Uterus (tissue), 4 donors: ENCODE measurements around the gene SYDE2. TPM values are rescaled to one million over a fixed set of nuclear protein-coding genes. Genes with fewer than 3 reads are reported as not detected.

Experiments used
- DNase-seq, 2 donors: peaks; one replicate each; pipeline ENCODE4 v3.0.0-alpha.2; 2019 to 2020
- H3K27ac ChIP-seq, 2 donors: fragments of 200-600 bp; sonication (generic); 1 replicate in 1 of 2; 2 replicates in 1 of 2; pipeline ENCODE4 v1.5.1; 2016 to 2018
- H3K27me3 ChIP-seq, 2 donors: fragments of 200-600 bp; sonication (generic); one replicate each; pipeline ENCODE4 v1.5.1; 2018 to 2019; ENCODE audit warnings: control low read depth in 1 of 2
- H3K36me3 ChIP-seq, 2 donors: fragments of 200-600 bp; sonication (generic); one replicate each; pipeline ENCODE4 v1.5.1; 2019; ENCODE audit warnings: control low read depth in 1 of 2
- H3K4me1 ChIP-seq, 2 donors: fragments of 200-600 bp; sonication (generic); one replicate each; pipeline ENCODE4 v1.5.1; 2018 to 2019; ENCODE audit warnings: control low read depth in 1 of 2
- H3K4me3 ChIP-seq, 2 donors: fragments of 200-600 bp; sonication (generic); 1 replicate in 1 of 2; 2 replicates in 1 of 2; pipeline ENCODE4 v1.5.1; 2018 to 2019; ENCODE audit warnings: mild to moderate bottlenecking in 1 of 2
- H3K9me3 ChIP-seq, 2 donors: fragments of 200-600 bp; sonication (generic); one replicate each; pipeline ENCODE4 v1.5.1; 2019; ENCODE audit warnings: control low read depth in 1 of 2
- POLR2A ChIP-seq, 2 donors: fragments of 450-650 bp; IDR thresholded peaks; one replicate each; pipeline ENCODE4 v1.6.1; 2016; ENCODE audit warnings: antibody characterized with exemption in 2 of 2, mild to moderate bottlenecking in 1 of 2, moderate library complexity in 1 of 2
- intact Hi-C: fragments of 100-400 bp; cut with DNase I; formaldehyde crosslinking; loops from one replicate; pipeline ENCODE4 v1.15.1; 2023; ENCODE audit warnings: low total_unique reads
- total RNA-seq, 4 donors: library from RNA; depleted of rRNA in 3 of 4; stranded (reverse); fragments of >200 nt in 3 of 4; gene quantifications; one replicate each; pipeline versions ENCODE4 v1.1.0 to v1.2.4, GENCODE V29; 2014 to 2023
- TF ChIP-seq, protein P1 (sequence below), 4 experiments: fragments of 200-600 bp in 2 of 4; fragments of 450-650 bp in 2 of 4; sonication (generic) in 2 of 4; IDR thresholded peaks; one replicate each; pipeline ENCODE4 v1.5.1; 2016 to 2019; ENCODE audit warnings: antibody characterized with exemption in 4 of 4, mild to moderate bottlenecking in 2 of 4, moderate library complexity in 1 of 4
- donor health status: DM: yes; HTN: yes; CAD: no.

Gene SYDE2
- total RNA-seq, 4 donors from 2014 or later, result 5.3 to 24.3 (median 14.6) TPM

DNA sequence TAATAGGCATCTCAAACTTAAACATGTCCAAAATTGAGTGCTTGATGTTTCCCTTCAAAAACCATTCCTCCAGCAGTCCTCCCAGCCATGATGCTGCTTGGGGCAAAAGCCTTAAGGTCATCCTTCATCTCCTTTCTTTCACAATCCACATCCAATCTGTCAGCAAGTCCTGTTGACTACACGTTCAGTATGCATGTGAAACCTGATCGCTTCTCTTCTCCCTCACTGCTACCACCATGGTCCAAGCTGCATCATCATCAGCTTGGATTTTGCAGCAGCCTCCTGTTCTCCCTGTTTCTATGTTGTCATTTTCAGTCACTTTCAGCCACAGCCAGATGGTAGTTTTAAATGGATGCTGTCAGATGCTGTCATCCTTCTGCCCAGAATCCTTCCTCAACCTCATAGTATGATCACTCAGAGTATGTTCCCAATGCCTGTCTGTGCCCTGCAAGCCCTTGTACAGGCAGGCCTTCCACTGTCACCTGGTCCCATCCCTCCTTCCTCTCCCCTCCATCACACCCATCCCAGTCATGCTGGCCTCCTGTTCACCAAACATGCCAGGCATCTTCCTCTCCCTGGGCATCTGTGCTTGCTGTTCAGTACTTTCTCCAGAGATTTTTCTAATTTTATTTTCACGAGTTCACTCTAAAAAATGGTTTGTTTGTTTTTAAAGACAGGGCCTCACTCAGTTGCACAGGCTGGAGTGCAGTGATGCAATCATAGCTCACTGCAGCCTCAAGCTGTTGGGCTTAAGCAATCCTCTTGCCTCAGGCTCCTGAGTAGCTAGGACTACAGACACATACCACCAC is 66.0 kb downstream of the SYDE2 start:
- DNase-seq, result no peak
- Histone ChIP-seq H3K27ac (no peak overlapping the region), H3K27me3 (no peaks in the 10 kb centered on the region), H3K4me1 (no peaks in the 10 kb centered on the region), H3K4me3 (no peak overlapping the region), H3K36me3 (no peaks in the 10 kb centered on the region), H3K9me3 (no peaks in the 10 kb centered on the region)
- intact Hi-C loops, result no loop called here
- TF ChIP-seq, protein P1, sequence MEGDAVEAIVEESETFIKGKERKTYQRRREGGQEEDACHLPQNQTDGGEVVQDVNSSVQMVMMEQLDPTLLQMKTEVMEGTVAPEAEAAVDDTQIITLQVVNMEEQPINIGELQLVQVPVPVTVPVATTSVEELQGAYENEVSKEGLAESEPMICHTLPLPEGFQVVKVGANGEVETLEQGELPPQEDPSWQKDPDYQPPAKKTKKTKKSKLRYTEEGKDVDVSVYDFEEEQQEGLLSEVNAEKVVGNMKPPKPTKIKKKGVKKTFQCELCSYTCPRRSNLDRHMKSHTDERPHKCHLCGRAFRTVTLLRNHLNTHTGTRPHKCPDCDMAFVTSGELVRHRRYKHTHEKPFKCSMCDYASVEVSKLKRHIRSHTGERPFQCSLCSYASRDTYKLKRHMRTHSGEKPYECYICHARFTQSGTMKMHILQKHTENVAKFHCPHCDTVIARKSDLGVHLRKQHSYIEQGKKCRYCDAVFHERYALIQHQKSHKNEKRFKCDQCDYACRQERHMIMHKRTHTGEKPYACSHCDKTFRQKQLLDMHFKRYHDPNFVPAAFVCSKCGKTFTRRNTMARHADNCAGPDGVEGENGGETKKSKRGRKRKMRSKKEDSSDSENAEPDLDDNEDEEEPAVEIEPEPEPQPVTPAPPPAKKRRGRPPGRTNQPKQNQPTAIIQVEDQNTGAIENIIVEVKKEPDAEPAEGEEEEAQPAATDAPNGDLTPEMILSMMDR (IDR thresholded peaks at IDR 0.05), result no peak
- TF ChIP-seq POLR2A (IDR thresholded peaks at IDR 0.05), result no peak

DNA sequence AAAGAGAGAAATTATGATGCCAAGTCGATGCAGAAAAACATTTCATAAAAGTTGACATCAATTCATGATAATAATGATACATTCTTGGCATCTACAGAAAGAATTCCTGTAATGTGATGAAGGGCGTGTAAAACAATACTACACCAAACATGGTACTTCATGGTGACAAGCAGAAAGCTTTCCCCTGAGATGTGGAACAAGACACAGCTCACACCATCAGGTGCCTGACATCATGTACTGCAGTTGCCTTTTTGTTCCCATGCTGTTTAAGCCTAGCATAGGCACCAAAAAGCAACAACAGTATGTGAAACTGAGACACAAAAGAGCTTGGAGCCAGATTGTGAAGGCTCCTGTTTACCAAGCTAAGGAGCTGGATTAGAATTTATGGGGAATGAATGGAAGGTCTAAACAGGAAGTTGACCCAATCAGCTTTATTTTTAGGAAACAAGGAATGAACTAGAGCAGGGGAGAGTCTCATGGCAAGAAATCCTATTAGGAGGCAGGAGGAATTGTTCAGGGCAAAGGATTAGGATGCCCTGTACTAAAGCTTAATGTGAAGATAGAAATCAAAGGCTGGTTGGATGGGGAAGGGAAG is 67.2 kb downstream of the SYDE2 start:
- Histone ChIP-seq H3K9me3 (no peaks in the 10 kb centered on the region), H3K27ac (no peak overlapping the region), H3K4me1 (no peaks in the 10 kb centered on the region), H3K27me3 (no peaks in the 10 kb centered on the region), H3K4me3 (no peak overlapping the region), H3K36me3 (no peaks in the 10 kb centered on the region)
- intact Hi-C loops, result no loop called here
- no peak for TF ChIP-seq POLR2A (IDR thresholded peaks at IDR 0.05)
- TF ChIP-seq, protein P1 (IDR thresholded peaks at IDR 0.05), result no peak
- DNase-seq, result no peak

DNA sequence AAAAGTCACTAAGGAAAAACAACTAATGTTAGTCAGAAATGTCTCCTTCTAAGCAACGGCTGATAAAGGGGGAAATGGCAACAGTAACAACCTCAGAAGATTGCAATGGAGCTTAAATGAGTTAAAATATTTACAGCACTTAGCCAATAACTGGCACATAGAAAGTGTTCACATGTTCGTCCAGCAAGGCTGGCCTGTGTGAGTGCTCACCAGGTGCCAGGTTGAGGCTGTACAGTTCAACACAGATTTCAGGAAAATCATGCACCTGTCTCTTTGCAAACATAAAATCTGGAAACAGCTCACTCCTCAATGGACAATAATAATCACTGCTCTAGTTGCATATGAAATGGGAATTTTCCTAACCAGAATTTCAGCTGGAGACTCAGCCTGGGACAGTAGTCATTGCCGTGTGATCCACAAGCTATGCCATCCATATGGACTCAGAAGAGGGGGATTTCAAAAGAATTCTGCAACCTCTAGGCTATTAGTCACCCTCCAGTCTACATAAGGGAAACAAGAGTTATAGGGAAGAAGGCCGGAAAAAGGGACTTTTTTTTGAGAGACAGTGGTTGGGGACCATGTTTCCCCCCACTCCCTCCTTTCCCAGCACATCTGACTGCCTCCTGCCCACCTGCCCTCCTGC is 68.6 kb downstream of the SYDE2 start:
- intact Hi-C loops, result no loop called here
- TF ChIP-seq POLR2A (IDR thresholded peaks at IDR 0.05), result no peak
- TF ChIP-seq, protein P1 (IDR thresholded peaks at IDR 0.05), result no peak
- DNase-seq, result no peak
- no peaks in the 10 kb centered on the region for H3K36me3 ChIP-seq
- H3K4me3 ChIP-seq, result no peak overlapping the region
- H3K27ac ChIP-seq, result no peak overlapping the region
- no peaks in the 10 kb centered on the region for H3K4me1 ChIP-seq
- no peaks in the 10 kb centered on the region for H3K27me3 ChIP-seq
- no peaks in the 10 kb centered on the region for H3K9me3 ChIP-seq

DNA sequence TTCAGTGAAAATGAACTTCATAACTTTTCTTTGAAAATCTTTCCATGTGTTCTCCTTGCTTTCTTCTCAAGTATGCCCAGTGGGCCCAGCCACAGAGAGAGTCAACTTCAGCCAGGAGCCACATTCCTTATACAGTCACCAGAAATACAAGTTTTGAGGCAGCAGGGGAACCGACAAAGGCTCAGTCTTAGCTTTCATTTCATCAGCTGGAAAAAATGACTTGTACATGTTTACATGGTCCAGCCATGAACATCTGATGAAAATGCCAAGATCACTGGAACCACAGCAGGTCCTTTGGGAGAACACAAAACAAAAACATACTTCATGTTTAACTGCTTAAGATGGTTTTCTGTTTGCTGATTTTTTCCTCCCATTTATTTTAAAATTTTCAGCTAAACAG is 72.5 kb downstream of the SYDE2 start:
- H3K4me1 ChIP-seq, result no peaks in the 10 kb centered on the region
- no peak for DNase-seq
- intact Hi-C loops, result no loop called here

More for the DNA sequence above, 72.5 kb downstream of the SYDE2 start:
- Histone ChIP-seq H3K36me3 (no peaks in the 10 kb centered on the region), H3K27ac (no peak overlapping the region), H3K27me3 (no peaks in the 10 kb centered on the region), H3K9me3 (no peaks in the 10 kb centered on the region), H3K4me3 (no peak overlapping the region)
- TF ChIP-seq POLR2A (IDR thresholded peaks at IDR 0.05), result no peak
- TF ChIP-seq, protein P1 (IDR thresholded peaks at IDR 0.05), result no peak
